H1 (cell line): ENCODE data around the gene ARHGAP6. TPM values are rescaled to one million over a fixed set of nuclear protein-coding genes. Genes with fewer than 3 reads are reported as not detected.

Experiments used
- SIX5 ChIP-seq: IDR thresholded peaks from 2 replicates; pipeline ENCODE4 v1.6.1; 2011; ENCODE audit warnings: mild to moderate bottlenecking, low read depth, low read length
- polyA plus RNA-seq, 7 experiments: library from polyadenylated mRNA; depleted of rRNA in 3 of 7; stranded (reverse) in 5 of 7; unstranded in 2 of 7; fragments of >200 nt in 5 of 7; fragments of 200-250 nt in 2 of 7; gene quantifications; 1 replicate in 5 of 7; 2 replicates in 1 of 7; 4 replicates in 1 of 7; pipeline versions ENCODE4 v1.2.1 to v1.2.3, GENCODE V29; 2011 to 2013; ENCODE audit warnings: missing spikeins in 2 of 7, mixed read lengths in 2 of 7
- total RNA-seq: library from RNA; stranded (reverse); fragmentation: NEBNext Ultra II Directional; extraction: Animal tissue kit (Norgen Biotek cat#: 25700); gene quantifications from 2 replicates; pipeline ENCODE4 v1.2.1, GENCODE V29; 2021

The ARHGAP6 gene
- total and polyA plus RNA-seq, 2 of the 8 experiments (the other 6 are each of a cell fraction or from before 2014, with no cell fraction given), result 0.35 to 0.82 TPM

DNA sequence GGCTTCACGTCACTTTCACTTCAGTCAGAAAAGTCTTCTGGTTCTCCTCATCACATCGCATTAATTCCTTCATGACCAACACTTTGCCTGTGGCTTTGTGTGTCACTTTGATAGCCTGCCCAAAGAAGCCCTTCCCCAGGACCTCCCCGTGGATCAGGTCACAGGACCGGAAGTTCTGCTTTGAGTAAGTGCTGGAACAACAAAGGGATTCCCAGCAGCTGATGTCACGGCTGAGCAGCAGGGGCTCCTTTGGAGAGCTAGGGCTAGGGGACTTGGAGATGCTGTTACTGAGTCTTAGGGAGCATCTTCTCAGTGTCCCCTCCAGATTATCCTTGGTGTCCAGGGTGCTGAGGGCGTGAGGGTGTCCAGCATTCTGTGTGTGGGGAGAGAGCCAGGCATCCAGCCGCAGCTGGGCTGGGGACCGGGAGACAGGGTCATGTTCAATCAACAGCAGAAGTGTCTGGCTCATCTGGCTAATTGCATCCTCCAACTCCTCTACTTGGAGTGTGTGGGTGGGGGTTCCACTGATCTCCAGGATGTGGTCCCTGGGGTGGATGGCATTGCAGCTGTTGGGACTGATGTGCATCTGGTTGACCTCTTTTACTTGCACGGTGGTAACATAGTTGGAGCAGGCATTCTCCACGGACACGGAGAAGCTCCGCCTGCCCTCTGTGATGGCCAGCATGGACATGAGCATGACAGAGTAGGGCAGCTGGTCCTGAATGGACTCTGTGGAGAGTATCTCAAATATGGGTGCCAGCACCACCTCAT lies 39.2 kb upstream of the ARHGAP6 start (continued):
- no peak for TF ChIP-seq SIX5
